ENCODE measurements around the gene RBP4.

DNA sequence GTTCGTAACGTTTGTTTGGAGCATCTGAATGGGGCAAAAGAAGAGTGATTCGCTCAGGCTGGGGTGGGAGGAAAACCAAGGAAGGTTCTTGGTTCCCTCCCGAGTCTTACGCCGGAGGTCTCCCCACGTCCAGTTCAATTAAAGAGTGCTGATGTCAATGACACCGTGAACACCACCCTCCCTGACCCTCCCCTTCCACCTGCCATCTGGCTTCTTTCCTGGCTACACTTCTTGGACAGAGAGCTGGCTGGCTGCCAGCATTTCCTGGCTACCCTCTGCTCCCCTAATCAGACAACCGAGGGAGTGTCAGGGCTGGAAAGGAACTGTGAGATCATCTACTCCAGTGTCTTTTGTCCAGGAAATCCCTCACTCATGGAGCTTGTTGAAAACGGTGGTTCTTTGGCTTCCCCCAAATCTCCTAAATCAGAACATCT is 58.7 kb downstream of the RBP4 start:
- no peak for TF ChIP-seq POLR2A (IDR thresholded peaks at IDR 0.05)
- TF ChIP-seq, protein P1, sequence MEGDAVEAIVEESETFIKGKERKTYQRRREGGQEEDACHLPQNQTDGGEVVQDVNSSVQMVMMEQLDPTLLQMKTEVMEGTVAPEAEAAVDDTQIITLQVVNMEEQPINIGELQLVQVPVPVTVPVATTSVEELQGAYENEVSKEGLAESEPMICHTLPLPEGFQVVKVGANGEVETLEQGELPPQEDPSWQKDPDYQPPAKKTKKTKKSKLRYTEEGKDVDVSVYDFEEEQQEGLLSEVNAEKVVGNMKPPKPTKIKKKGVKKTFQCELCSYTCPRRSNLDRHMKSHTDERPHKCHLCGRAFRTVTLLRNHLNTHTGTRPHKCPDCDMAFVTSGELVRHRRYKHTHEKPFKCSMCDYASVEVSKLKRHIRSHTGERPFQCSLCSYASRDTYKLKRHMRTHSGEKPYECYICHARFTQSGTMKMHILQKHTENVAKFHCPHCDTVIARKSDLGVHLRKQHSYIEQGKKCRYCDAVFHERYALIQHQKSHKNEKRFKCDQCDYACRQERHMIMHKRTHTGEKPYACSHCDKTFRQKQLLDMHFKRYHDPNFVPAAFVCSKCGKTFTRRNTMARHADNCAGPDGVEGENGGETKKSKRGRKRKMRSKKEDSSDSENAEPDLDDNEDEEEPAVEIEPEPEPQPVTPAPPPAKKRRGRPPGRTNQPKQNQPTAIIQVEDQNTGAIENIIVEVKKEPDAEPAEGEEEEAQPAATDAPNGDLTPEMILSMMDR (IDR thresholded peaks at IDR 0.05): peak in 1 of 3 experiments; percentile 12
